ENCODE results near the gene LRMDA.
"Not testable (repeated sequence)": the region's sequence is repeated elsewhere in the genome, so short reads cannot be mapped to it uniquely, and the experiment has no call there.

Gene LRMDA

DNA sequence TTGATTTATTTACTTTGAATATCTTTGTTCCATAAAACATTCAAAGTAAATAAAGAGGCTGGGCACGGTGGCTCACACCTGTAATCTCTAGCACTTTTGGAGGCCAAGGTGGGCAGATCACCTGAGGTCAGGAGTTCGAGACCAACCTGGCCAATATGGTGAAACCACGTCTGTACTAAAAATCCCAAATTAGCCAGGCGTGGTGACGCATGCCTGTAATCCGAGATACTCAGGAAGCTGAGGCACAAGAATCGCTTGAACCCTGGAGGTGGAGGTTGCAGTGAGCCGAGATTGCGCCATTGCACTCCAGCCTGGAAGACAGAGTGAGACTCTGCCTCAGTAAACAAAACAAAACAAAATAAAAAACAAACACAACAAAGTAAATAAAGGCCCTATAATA lies 1153.0 kb downstream of the LRMDA start:
- in situ Hi-C loops (cut with MboI; ENCODE audit: low sequenced_read_pairs), result not testable (repeated sequence)

Measured in hTERT RPE-1 (cell line).